ENCODE measurements around the gene SLC25A5.
"Not testable (repeated sequence)": the region's sequence is repeated elsewhere in the genome, so short reads cannot be mapped to it uniquely, and the experiment has no call there.

SLC25A5 gene

GRCh38 chrX:119482481-119483480, 14.5 kb downstream of the SLC25A5 start:
- peak; percentile 92 for ATAC-seq (replicated peaks)
- peak overlapping the region; percentile 72 to 76 for H3K4me3 Mint-ChIP-seq

DNA sequence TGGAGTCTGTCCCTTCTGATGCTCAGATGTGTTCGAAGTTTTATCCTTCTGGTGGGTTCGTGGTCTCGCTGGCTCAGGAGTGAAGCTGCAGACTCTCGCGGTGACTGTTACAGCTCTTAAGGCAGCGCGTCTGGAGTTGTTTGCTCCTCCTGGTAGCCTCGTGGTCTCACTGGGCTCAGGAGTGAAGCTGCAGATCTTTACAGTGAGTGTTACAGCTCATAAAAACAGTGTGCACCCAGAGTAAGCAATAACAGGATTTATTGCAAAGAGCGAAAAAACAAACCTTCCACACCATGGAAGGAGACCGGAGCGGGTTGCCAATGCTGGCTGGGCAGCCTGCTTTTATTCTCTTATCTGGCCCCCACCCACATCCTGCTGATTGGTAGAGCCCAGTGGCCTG, 18.5 kb downstream of the SLC25A5 start:
- DNase-seq, result no peak
- Mint-ChIP-seq H3K36me3 (ENCODE audit: insufficient read depth) (no peaks in the 10 kb centered on the region), H3K27ac (no peak overlapping the region), H3K9me3 (no peaks in the 10 kb centered on the region), H3K4me1 (ENCODE audit: low read depth in 2 of 2) (peaks cover 6 to 7% of the 10 kb centered on the region in 2 donors), H3K4me3 (no peak overlapping the region), H3K27me3 (no peaks in the 10 kb centered on the region)
- no peak for ATAC-seq (replicated peaks)

More at GRCh38 chrX:119482481-119483480, 14.5 kb downstream of the SLC25A5 start:
- DNase-seq, result peak; percentile 42 to 61 (median 53)
- H3K36me3 Mint-ChIP-seq (ENCODE audit: insufficient read depth), result no peaks in the 10 kb centered on the region
- no peaks in the 10 kb centered on the region for H3K27me3 Mint-ChIP-seq
- peaks cover 6 to 7% of the 10 kb centered on the region in 2 donors for H3K4me1 Mint-ChIP-seq (ENCODE audit: low read depth in 2 of 2)
- no peaks in the 10 kb centered on the region for H3K9me3 Mint-ChIP-seq
- H3K27ac Mint-ChIP-seq, result no peak overlapping the region

DNA sequence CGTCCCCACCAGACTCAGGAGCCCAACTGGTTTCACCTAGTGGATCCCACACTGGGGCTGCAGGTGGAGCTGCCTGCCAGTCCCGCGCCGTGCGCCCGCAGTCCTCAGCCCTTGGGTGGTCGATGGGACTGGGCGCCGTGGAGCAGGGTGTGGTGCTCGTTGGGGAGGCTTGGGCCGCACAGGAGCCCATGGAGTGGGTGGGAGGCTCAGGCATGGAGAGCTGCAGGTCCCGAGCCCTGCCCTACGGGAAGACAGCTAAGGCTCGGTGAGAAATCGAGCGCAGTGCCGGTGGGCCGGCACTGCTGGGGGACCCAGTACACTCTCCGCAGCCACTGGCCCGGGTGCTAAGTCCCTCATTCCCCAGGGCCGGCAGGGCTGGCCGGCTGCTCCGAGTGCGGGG, 19.5 kb downstream of the SLC25A5 start:
- not testable (repeated sequence) for ATAC-seq (replicated peaks); H3K27me3 Mint-ChIP-seq; H3K27ac Mint-ChIP-seq

DNA sequence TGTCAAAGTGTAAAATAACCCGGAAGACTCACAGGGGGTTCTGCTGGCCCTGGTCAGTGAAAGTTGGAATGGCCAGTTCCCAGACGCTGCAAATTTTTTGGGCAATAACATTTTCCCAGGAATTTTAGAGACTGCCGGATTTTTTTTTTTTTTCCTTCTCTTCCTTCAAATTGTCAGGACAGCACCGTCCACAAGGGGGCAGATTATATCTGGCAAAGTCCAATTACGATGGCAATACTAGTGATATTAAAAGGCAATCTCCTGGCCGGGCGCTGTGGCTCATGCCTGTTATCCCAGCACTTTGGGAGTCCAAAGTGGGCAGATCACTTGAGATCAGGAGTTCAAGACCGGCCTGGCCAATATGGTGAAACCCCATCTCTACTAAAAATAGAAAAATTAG, 20.5 kb downstream of the SLC25A5 start:
- peak; percentile 33 for ATAC-seq (replicated peaks)
- Mint-ChIP-seq H3K4me1 (ENCODE audit: low read depth in 2 of 2) (no peaks in the 10 kb centered on the region), H3K4me3 (no peak overlapping the region), H3K27ac (no peak overlapping the region), H3K27me3 (no peaks in the 10 kb centered on the region), H3K36me3 (ENCODE audit: insufficient read depth) (no peaks in the 10 kb centered on the region), H3K9me3 (no peaks in the 10 kb centered on the region)
- DNase-seq, result peak; percentile 12 to 20 (median 16)

More for the DNA sequence above, 19.5 kb downstream of the SLC25A5 start:
- H3K9me3 Mint-ChIP-seq; H3K4me3 Mint-ChIP-seq; H3K36me3 Mint-ChIP-seq (ENCODE audit: insufficient read depth); DNase-seq; H3K4me1 Mint-ChIP-seq (ENCODE audit: low read depth in 2 of 2): not testable (repeated sequence)

- ATAC-seq (replicated peaks), result no peak
- no peak for DNase-seq
- Mint-ChIP-seq H3K9me3 (no peaks in the 10 kb centered on the region), H3K4me1 (ENCODE audit: low read depth in 2 of 2) (no peaks in the 10 kb centered on the region), H3K4me3 (no peak overlapping the region), H3K36me3 (ENCODE audit: insufficient read depth) (no peaks in the 10 kb centered on the region), H3K27me3 (no peaks in the 10 kb centered on the region), H3K27ac (no peak overlapping the region)
Measured at GRCh38 chrX:119489212-119490074, 21.2 kb downstream of the SLC25A5 start.

- DNase-seq (no peak), ATAC-seq (replicated peaks) (no peak)
- H3K36me3 Mint-ChIP-seq (ENCODE audit: insufficient read depth), result no peaks in the 10 kb centered on the region
Measured at GRCh38 chrX:119492463-119492862, 24.2 kb downstream of the SLC25A5 start.

DNA sequence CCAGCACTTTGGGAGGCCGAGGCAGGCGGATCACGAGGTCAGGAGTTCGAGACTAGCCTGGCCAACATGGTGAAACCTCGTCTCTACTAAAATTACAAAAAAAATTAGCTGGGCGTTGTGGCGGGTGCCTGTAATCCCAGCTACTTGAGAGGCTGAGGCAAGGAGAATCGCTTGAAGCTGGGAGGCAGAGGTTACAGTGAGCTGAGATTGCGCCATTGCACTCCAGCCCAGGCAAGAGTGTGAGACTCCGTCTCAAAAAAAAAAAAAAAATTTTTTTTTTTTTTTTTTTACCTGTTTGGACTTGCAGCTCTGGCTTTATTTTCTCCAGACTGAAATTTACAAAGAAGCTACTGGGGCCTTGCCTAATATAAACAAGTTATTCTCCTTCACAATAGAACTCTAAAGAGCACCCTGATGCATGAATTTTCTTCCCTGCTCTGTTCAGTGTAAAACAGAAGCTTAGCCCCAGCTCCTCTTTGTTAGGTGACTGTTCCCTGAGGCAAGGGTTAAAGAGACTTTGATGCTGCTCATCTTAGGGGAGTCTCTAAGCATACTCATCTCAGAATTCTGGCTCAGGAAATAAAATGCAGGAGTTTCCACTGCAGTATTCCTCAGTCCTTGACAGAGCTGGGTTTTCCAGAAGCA, 25.7 kb downstream of the SLC25A5 start:
- not testable (repeated sequence) for H3K4me3 Mint-ChIP-seq; H3K27ac Mint-ChIP-seq; H3K36me3 Mint-ChIP-seq (ENCODE audit: insufficient read depth); ATAC-seq (replicated peaks); H3K9me3 Mint-ChIP-seq; H3K27me3 Mint-ChIP-seq; H3K4me1 Mint-ChIP-seq (ENCODE audit: low read depth in 2 of 2); DNase-seq

More at GRCh38 chrX:119492463-119492862, 24.2 kb downstream of the SLC25A5 start:
- H3K27ac Mint-ChIP-seq, result no peak overlapping the region
- no peaks in the 10 kb centered on the region for H3K27me3 Mint-ChIP-seq
- H3K4me1 Mint-ChIP-seq (ENCODE audit: low read depth in 2 of 2), result peaks cover 0 to 2% of the 10 kb centered on the region in 2 donors
- H3K4me3 Mint-ChIP-seq, result no peak overlapping the region
- no peaks in the 10 kb centered on the region for H3K9me3 Mint-ChIP-seq

DNA sequence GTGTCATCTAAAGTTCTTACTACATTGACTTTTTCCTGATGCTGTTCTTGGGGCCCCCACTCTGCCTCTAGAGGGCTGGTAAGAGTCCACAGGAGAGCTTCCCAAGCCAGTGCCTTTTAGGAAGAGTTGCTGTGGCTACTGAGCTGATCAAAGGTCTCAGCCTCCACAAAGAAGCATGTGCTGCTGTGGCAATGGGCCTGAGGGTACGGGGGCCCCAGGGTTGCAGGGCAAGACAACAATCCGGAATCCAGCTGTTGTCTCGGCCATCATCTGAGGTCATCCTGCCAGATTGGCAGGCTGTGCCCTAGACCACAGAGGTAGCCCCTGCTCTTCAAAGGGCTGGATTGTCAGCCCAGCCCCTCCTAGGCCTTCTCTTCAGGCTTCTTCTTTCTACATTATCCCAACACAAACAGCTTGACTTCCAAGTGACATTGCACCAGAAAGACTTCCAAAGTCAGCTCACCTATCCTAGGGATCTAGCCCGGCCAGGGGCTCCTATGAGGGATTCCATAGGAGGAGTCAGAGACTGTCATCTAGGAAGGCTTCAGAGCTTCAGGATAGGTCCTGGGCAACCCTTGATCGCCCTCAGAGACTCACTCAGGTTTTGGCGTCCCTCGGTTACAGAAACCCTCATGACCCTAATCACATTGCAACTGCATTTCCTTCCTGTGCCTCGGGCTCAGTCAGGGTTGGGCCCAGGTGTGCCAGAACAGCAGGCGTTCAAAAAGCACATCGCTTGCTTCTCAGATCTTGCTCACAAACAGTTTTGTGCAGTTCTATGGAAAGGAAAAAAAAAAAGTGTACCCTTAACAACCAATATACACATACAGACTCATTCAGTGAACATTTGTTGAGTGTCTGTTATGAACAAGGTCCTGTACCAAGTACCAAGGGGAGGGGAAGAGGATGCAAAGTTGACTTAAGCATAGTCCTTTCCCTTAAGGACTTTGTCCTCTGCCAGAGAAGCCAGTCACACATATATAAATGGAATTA, 27.8 kb downstream of the SLC25A5 start:
- Mint-ChIP-seq H3K4me1 (ENCODE audit: low read depth in 2 of 2) (peaks cover 0 to 2% of the 10 kb centered on the region in 2 donors), H3K27me3 (no peaks in the 10 kb centered on the region), H3K36me3 (ENCODE audit: insufficient read depth) (no peaks in the 10 kb centered on the region), H3K4me3 (no peak overlapping the region), H3K9me3 (no peaks in the 10 kb centered on the region), H3K27ac (no peak overlapping the region)
- no peak for DNase-seq
- ATAC-seq (replicated peaks), result no peak

DNA sequence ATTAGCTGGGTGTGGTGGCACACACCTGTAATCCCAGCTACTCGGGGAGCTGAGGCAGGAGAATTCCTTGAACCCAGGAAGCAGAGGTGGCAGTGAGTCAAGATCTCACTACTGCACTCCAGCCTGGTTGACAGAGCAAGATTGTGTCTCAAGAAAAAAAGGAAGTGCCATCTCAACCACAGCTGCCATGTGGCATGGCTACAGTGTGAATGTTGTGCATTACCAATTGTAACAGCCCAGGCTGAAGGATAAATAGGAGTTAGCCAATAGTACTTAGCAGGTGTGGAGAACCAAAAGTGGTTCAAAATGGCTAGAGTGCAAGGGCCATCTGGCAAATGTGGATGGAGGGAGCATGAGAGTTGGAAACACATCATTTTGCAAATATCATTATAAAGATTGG, 28.9 kb downstream of the SLC25A5 start:
- Mint-ChIP-seq H3K9me3 (no peaks in the 10 kb centered on the region), H3K4me1 (ENCODE audit: low read depth in 2 of 2) (peaks cover 0 to 5% of the 10 kb centered on the region in 2 donors), H3K36me3 (ENCODE audit: insufficient read depth) (no peaks in the 10 kb centered on the region), H3K27ac (peak overlapping the region in 1 of 2 donors; percentile 56), H3K4me3 (no peak overlapping the region), H3K27me3 (no peaks in the 10 kb centered on the region)
- ATAC-seq (replicated peaks) (no peak), DNase-seq (no peak)

DNA sequence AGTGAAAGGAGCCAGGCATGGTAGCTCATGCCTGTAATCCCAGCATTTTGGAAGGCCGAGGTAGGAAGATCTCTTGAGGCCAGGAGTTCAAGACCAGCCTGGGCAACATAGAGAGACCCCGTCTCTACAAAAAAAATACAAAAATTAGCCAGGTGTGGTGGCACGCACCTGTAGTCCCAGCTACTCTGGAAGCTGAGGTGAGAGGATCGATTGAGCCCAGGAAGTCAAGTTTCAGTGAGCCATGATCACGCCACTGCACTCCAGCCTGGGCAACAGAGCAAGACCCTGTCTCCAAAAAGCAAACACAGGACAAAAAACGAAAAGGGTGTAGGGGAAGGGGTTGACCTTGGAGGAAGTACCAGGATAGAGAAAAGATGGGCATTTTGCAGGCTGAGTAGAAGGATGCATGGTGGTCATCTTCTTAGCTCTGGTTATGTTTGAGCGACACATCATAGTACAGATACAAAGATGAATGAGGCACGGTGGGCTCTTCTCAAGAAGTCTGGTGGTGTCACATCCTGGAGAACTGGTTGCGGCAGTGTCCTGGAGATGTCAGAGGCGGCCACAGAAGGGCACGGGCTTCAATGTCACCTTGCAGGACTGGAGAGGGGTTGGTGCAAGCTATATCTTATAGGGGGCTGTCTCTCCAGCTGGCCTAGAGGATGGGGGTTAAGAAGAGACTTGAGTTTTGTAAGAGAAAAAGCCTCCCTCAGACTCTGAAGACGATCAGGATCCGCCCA, 32.0 kb downstream of the SLC25A5 start:
- Mint-ChIP-seq H3K9me3 (no peaks in the 10 kb centered on the region), H3K36me3 (ENCODE audit: insufficient read depth) (no peaks in the 10 kb centered on the region), H3K4me1 (ENCODE audit: low read depth in 2 of 2) (peaks cover 0 to 10% of the 10 kb centered on the region in 2 donors), H3K27ac (no peak overlapping the region), H3K4me3 (no peak overlapping the region), H3K27me3 (no peaks in the 10 kb centered on the region)
- DNase-seq (no peak), ATAC-seq (replicated peaks) (no peak)

DNA sequence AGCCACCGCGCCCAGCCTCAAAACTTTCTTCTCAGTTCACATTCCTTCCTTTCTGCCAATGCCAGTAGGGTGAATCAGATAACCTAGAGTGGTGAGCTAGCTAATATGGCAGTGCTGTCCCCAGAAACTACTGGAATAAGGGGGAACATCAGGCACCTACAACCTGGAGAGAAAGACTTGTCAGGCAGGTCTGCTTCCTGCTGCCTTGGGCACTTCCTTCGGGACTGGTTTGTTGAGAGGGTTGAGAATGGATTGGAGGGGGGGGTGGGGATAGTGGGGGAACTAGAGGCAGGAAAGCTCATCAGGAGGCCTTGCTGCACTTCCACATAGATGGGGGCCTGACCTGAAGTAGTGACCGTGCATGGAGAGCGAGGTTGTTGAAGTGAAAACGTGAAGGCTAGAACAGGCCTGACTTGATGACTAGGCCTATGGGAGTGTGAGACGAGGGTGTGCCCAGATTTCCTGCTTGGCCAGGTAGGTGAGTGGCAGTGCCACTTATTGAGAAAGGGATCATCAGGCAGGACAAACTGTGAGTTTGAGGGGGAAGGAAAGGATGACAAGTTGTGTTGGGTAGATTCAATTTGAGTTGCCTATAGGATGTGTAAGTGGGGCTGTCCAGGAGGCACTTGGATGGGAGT, 33.4 kb downstream of the SLC25A5 start:
- DNase-seq (no peak), ATAC-seq (replicated peaks) (no peak)
- H3K9me3 Mint-ChIP-seq, result no peaks in the 10 kb centered on the region
- H3K4me1 Mint-ChIP-seq (ENCODE audit: low read depth in 2 of 2), result peaks cover 0 to 7% of the 10 kb centered on the region in 2 donors
- H3K27ac Mint-ChIP-seq, result no peak overlapping the region
- H3K36me3 Mint-ChIP-seq (ENCODE audit: insufficient read depth), result no peaks in the 10 kb centered on the region
- H3K27me3 Mint-ChIP-seq, result no peaks in the 10 kb centered on the region
- no peak overlapping the region for H3K4me3 Mint-ChIP-seq

Measured in effector memory CD8-positive, alpha-beta T cell (primary cell).